GM12864 (cell line): Measurements from ENCODE around the gene MROH2A.

Source experiments
- DNase-seq: peaks from one replicate; pipeline ENCODE4 v3.0.0-alpha.2; 2011; ENCODE audit warnings: low read depth
- H3K4me3 ChIP-seq: 2 replicates; pipeline ENCODE4 v1.5.1; 2011; ENCODE audit warnings: mild to moderate bottlenecking, low read depth, low read length, control low read depth
- TF ChIP-seq, protein P1 (sequence below): IDR thresholded peaks from 2 replicates; pipeline ENCODE4 v1.5.1; 2011; ENCODE audit warnings: low read depth, mild to moderate bottlenecking, moderate library complexity, low read length, control low read depth, inconsistent platforms; ENCODE audit errors: missing control alignments

The MROH2A gene

DNA sequence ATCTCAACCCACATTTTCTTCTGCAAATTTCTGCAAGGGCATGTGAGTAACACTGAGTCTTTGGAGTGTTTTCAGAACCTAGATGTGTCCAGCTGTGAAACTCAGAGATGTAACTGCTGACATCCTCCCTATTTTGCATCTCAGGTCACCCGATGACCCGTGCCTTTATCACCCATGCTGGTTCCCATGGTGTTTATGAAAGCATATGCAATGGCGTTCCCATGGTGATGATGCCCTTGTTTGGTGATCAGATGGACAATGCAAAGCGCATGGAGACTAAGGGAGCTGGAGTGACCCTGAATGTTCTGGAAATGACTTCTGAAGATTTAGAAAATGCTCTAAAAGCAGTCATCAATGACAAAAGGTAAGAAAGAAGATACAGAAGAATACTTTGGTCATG lies 10.1 kb upstream of the MROH2A start:
- TF ChIP-seq, protein P1, sequence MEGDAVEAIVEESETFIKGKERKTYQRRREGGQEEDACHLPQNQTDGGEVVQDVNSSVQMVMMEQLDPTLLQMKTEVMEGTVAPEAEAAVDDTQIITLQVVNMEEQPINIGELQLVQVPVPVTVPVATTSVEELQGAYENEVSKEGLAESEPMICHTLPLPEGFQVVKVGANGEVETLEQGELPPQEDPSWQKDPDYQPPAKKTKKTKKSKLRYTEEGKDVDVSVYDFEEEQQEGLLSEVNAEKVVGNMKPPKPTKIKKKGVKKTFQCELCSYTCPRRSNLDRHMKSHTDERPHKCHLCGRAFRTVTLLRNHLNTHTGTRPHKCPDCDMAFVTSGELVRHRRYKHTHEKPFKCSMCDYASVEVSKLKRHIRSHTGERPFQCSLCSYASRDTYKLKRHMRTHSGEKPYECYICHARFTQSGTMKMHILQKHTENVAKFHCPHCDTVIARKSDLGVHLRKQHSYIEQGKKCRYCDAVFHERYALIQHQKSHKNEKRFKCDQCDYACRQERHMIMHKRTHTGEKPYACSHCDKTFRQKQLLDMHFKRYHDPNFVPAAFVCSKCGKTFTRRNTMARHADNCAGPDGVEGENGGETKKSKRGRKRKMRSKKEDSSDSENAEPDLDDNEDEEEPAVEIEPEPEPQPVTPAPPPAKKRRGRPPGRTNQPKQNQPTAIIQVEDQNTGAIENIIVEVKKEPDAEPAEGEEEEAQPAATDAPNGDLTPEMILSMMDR, result no peak
- no peak overlapping the region for H3K4me3 ChIP-seq
- no peak for DNase-seq

DNA sequence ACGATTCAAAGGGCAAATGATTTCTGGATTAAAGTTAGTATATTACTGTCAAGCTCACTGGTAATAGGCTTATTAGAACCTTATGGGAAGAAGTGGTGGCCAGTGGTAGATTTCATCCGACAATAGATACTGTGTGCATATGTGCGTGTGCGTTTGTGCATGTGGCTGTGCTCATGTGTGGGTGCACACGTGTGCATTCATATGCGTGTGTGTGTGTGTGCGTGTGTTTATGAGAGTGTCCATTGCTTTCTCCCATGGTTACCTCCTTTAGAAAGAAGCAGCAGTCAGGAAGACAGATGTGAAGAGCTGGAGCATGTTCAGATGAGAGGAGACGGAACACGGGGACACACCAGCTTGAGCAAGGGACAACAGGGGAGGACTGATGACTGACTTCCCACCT lies 8.9 kb upstream of the MROH2A start:
- DNase-seq, result no peak
- TF ChIP-seq, protein P1, result no peak
- no peak overlapping the region for H3K4me3 ChIP-seq

DNA sequence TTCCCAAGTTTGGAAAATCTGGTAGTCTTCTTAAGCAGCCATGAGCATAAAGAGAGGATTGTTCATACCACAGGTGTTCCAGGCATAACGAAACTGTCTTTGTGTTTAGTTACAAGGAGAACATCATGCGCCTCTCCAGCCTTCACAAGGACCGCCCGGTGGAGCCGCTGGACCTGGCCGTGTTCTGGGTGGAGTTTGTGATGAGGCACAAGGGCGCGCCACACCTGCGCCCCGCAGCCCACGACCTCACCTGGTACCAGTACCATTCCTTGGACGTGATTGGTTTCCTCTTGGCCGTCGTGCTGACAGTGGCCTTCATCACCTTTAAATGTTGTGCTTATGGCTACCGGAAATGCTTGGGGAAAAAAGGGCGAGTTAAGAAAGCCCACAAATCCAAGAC lies 6.0 kb upstream of the MROH2A start:
- no peak overlapping the region for H3K4me3 ChIP-seq
- TF ChIP-seq, protein P1, result no peak
- no peak for DNase-seq

DNA sequence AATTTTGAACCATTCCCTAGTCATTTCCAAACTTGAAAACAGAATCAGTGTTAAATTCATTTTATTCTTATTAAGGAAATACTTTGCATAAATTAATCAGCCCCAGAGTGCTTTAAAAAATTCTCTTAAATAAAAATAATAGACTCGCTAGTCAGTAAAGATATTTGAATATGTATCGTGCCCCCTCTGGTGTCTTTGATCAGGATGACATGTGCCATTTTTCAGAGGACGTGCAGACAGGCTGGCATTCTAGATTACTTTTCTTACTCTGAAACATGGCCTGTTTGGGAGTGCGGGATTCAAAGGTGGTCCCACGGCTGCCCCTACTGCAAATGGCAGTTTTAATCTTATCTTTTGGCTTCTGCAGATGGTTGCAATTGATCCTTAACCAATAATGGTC lies 5.5 kb upstream of the MROH2A start:
- TF ChIP-seq, protein P1, result no peak
- no peak for DNase-seq
- no peak overlapping the region for H3K4me3 ChIP-seq

DNA sequence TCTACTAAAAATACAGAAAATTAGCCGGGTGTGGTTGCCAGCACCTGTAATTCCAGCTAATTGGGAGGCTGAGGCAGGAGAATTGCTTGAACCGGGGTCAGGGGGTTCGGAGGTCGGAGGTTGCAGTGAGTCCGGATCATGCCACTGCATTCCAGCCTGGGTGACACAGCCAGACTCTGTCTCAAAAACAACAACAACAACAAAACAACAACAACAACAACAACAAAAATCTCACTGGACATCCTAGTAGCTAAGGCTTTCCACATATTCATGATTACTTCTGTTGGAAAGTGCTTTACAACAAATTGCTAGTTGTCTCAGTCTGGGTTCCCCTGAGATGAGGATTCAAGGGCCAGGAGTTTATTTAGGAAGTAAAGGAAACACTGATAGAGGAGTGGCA lies 4.3 kb upstream of the MROH2A start:
- TF ChIP-seq, protein P1, result no peak
- DNase-seq, result no peak
- no peak overlapping the region for H3K4me3 ChIP-seq

DNA sequence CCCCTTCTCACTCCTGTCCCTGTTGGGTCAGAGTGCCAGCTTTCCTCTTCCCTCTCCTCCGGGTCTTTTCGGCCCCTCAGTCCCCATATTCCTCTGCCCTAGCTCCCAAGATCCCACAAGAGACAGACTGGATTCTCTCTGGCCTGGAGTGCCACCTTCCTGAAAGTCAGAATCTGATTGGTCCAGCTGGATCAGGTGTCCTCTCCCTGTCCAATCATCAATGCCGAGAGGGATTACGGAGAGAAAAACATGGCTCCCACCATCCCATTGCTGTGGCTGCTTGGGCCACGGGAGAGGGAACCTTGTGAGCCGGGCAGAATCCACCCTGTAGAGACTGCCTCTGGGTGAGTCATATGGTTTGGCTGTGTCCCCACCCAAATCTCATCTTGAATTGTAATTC lies 2.7 kb upstream of the MROH2A start:
- no peak for DNase-seq
- H3K4me3 ChIP-seq, result no peak overlapping the region
- TF ChIP-seq, protein P1, result no peak

DNA sequence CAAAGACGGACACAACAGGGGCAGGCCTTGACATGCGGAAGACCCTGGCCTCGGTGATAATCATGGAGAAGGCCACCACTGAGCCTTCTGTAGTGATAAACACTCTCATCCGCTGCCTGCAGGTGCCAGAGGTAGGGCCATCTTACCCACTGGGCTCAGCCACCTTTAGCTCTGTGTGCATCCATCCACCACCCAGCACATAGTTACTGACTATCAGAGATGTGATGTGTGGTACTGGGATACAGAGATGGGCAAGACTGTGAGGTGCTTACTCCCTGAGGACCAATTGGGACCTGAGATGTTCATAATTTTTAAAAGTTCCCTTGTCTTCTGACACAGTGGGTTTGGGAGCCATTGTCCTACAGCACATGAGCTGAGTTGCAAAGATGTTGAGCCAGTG lies 1.6 kb downstream of the MROH2A start:
- no peak overlapping the region for H3K4me3 ChIP-seq
- no peak for DNase-seq
- TF ChIP-seq, protein P1, result no peak
